ENCODE measurements around the gene SLAMF7. TPM values are rescaled to one million over a fixed set of nuclear protein-coding genes. Genes with fewer than 3 reads are reported as not detected.

Gene SLAMF7
- polyA plus RNA-seq, 2 of the 4 experiments (the other 2 are of a cell fraction): 0.57 to 1.8 TPM

DNA sequence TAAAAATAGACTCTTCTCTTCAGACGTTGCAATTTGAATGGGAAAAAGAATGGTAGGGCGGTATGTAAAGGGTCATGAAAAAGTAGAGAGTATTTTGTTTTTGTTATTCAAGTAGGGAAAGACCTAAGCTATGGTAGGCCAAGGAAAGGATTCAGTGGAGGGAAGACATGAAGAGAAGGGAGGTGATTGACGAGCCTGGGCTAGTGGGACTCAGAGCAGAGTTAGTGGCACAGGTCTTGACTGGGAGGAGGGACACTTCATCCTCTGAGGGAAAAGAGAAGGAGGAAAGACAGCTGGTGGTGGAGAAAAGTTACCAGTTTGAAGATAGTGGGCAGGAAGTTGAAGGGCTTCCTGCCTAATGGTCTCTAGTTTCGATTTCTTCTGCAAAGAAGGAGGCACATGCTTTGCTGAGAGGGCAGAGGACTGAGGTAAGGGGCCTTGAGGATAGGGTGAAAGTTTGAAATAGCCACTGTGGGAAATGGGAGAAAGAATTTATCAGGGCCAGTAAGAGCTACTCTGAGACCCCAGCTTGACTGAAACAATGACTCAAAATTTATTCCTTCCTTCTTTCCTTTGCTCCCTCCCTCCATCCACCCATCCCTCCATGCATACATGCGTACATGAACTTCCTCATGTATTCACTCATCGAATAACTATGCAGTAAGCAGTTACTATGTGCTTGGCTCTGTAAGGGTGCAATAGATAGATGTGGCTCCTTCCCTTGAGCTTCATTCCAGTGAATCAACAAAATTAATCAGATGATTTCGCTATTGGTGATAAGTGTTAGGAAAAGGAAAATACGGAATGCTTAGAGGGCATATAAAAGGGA is 31.6 kb upstream of the SLAMF7 start:
- ATAC-seq (no peak), FAIRE-seq (no peak), DNase-seq (ENCODE audit: low read depth in 1 of 2, low spot score in 1 of 2) (no peak)
- ChIA-PET POLR2A (no interaction called here), CTCF (interaction anchor here (1.3 to 2.3 kb wide), 7 partner anchors 17 to 128 kb away, joined by 3 to 10 read pairs (median 5); no protein-coding TSS in a partner anchor)
- Histone ChIP-seq H3K27ac (no peak overlapping the region), H3K4me2 (no peak overlapping the region), H3K4me3 (no peak overlapping the region), H3K9me3 (no peaks in the 10 kb centered on the region), H3K4me1 (no peaks in the 10 kb centered on the region)
- no peak for TF ChIP-seq SREBF2 (IDR thresholded peaks at IDR 0.05)
- 45% methylated on average over 8 of the region's 8 CpGs for WGBS (ENCODE audit: missing lambda C conversion rate)

DNA sequence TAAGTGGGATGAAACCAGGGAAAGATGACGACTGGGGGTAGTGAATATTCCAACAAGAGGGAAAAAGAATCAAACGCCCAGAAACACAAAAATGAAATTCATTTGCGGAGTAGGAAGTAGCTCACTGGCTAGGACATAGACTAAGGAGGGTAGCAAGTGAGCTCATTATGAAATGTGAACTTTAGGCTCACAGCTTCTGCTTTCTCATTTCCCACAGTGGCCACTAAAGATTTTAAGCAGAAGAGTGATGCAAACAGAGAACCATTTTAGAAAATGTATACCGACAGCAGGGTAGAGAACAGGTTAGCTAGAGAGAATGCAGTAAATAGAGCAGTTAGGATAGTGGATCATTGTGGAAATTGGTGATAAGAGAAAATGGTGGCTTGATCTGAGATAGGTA is 30.9 kb upstream of the SLAMF7 start:
- no peak for FAIRE-seq

DNA sequence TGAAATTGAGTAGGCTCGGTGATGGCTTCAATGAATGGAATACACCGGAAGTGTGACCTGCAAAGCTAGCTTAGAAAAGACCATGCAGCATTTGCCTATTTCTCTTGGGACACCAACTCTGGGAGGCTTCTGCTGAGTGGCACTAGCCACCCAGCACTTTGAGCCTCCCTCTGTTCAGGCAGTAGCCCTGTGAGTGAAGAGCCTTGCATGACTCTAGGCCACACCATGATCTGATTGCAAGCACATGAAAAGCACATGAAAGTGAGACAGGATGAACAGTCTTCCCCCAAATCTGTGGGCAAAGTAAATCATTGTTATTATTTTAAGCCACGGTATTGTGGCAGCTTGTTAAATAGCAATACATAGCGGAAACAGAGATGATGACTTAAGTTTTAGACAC is 30.2 kb upstream of the SLAMF7 start:
- POLR2A ChIA-PET: no interaction called here
- ATAC-seq: no peak
- no peaks in the 10 kb centered on the region for H3K9me3 ChIP-seq

More for the DNA sequence above, 30.9 kb upstream of the SLAMF7 start:
- TF ChIP-seq JUN (IDR thresholded peaks at IDR 0.05): no peak
- Histone ChIP-seq H3K4me3 (no peak overlapping the region), H3K27ac (no peak overlapping the region), H3K4me1 (no peaks in the 10 kb centered on the region), H3K4me2 (no peak overlapping the region), H3K9me3 (no peaks in the 10 kb centered on the region)
- ATAC-seq (no peak), DNase-seq (ENCODE audit: low read depth in 1 of 2, low spot score in 1 of 2) (no peak)
- WGBS (ENCODE audit: missing lambda C conversion rate): 41% methylated on average over 4 of the region's 4 CpGs
- ChIA-PET POLR2A (no interaction called here), CTCF (interaction anchor here (1.3 to 2.3 kb wide), 5 partner anchors 16 to 127 kb away, joined by 3 to 10 read pairs (median 5); no protein-coding TSS in a partner anchor)

DNA sequence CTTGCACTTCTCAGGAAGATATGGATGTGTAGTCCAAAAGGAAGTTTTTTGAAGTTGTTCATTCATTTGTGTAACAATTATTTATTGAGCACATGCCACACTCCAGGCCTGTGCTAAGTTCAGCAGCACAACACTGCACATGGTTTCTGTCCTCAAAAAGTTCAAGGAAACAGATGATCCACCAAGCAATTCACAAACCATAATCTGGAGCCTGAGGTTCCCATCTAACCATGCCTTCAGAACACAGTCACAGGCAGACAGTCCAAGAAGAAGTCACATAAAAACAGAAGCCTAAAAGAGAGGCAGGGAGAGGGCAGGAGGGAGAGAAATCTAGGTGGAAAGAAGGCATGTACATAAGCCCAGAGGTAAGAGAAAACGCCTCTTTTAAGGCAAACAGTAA is 29.3 kb upstream of the SLAMF7 start:
- no peak overlapping the region for H3K4me3 ChIP-seq
- 0% methylated on average over 1 of the region's 1 CpG for WGBS (ENCODE audit: missing lambda C conversion rate)
- DNase-seq (ENCODE audit: low read depth in 1 of 2, low spot score in 1 of 2): no peak
- TF ChIP-seq, protein P1, sequence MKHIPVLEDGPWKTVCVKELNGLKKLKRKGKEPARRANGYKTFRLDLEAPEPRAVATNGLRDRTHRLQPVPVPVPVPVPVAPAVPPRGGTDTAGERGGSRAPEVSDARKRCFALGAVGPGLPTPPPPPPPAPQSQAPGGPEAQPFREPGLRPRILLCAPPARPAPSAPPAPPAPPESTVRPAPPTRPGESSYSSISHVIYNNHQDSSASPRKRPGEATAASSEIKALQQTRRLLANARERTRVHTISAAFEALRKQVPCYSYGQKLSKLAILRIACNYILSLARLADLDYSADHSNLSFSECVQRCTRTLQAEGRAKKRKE (CRISPR knock-in tag; IDR thresholded peaks at IDR 0.05; ENCODE audit: low read depth): no peak
- TF ChIP-seq, protein P2, sequence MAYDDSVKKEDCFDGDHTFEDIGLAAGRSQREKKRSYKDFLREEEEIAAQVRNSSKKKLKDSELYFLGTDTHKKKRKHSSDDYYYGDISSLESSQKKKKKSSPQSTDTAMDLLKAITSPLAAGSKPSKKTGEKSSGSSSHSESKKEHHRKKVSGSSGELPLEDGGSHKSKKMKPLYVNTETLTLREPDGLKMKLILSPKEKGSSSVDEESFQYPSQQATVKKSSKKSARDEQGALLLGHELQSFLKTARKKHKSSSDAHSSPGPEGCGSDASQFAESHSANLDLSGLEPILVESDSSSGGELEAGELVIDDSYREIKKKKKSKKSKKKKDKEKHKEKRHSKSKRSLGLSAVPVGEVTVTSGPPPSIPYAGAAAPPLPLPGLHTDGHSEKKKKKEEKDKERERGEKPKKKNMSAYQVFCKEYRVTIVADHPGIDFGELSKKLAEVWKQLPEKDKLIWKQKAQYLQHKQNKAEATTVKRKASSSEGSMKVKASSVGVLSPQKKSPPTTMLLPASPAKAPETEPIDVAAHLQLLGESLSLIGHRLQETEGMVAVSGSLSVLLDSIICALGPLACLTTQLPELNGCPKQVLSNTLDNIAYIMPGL (CRISPR knock-in tag; IDR thresholded peaks at IDR 0.05; ENCODE audit: borderline replicate concordance): no peak
- TF ChIP-seq, protein P3, sequence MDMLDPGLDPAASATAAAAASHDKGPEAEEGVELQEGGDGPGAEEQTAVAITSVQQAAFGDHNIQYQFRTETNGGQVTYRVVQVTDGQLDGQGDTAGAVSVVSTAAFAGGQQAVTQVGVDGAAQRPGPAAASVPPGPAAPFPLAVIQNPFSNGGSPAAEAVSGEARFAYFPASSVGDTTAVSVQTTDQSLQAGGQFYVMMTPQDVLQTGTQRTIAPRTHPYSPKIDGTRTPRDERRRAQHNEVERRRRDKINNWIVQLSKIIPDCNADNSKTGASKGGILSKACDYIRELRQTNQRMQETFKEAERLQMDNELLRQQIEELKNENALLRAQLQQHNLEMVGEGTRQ (IDR thresholded peaks at IDR 0.05): no peak
- TF ChIP-seq, protein P4, sequence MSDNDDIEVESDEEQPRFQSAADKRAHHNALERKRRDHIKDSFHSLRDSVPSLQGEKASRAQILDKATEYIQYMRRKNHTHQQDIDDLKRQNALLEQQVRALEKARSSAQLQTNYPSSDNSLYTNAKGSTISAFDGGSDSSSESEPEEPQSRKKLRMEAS (IDR thresholded peaks at IDR 0.05): no peak
- TF ChIP-seq NR3C1 (IDR thresholded peaks at IDR 0.05) (no peak), RARB (CRISPR knock-in tag; IDR thresholded peaks at IDR 0.05) (no peak), EHF (CRISPR knock-in tag; IDR thresholded peaks at IDR 0.05) (no peak)
- TF ChIP-seq, protein P5, sequence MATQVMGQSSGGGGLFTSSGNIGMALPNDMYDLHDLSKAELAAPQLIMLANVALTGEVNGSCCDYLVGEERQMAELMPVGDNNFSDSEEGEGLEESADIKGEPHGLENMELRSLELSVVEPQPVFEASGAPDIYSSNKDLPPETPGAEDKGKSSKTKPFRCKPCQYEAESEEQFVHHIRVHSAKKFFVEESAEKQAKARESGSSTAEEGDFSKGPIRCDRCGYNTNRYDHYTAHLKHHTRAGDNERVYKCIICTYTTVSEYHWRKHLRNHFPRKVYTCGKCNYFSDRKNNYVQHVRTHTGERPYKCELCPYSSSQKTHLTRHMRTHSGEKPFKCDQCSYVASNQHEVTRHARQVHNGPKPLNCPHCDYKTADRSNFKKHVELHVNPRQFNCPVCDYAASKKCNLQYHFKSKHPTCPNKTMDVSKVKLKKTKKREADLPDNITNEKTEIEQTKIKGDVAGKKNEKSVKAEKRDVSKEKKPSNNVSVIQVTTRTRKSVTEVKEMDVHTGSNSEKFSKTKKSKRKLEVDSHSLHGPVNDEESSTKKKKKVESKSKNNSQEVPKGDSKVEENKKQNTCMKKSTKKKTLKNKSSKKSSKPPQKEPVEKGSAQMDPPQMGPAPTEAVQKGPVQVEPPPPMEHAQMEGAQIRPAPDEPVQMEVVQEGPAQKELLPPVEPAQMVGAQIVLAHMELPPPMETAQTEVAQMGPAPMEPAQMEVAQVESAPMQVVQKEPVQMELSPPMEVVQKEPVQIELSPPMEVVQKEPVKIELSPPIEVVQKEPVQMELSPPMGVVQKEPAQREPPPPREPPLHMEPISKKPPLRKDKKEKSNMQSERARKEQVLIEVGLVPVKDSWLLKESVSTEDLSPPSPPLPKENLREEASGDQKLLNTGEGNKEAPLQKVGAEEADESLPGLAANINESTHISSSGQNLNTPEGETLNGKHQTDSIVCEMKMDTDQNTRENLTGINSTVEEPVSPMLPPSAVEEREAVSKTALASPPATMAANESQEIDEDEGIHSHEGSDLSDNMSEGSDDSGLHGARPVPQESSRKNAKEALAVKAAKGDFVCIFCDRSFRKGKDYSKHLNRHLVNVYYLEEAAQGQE (IDR thresholded peaks at IDR 0.05): no peak
- CTCF ChIA-PET: interaction anchor here (0.5 kb wide), 1 partner anchor 15 kb away, joined by 3 read pairs; no protein-coding TSS in a partner anchor
- no peak overlapping the region for H3K4me2 ChIP-seq
- no peak overlapping the region for H3K27ac ChIP-seq
- ATAC-seq: no peak
- FAIRE-seq: no peak
- no peaks in the 10 kb centered on the region for H3K9me3 ChIP-seq
- POLR2A ChIA-PET: no interaction called here
- H3K4me1 ChIP-seq: no peaks in the 10 kb centered on the region

More for the DNA sequence above, 30.2 kb upstream of the SLAMF7 start:
- no peak overlapping the region for H3K4me3 ChIP-seq
- FAIRE-seq (no peak), DNase-seq (ENCODE audit: low read depth in 1 of 2, low spot score in 1 of 2) (no peak)
- TF ChIP-seq RNF2 (IDR thresholded peaks at IDR 0.05; ENCODE audit: borderline replicate concordance, low read depth): no peak
- no peak for TF ChIP-seq HEYL (CRISPR knock-in tag; IDR thresholded peaks at IDR 0.05)
- TF ChIP-seq ZFP36 (IDR thresholded peaks at IDR 0.05; ENCODE audit: borderline replicate concordance, partially characterized antibody): no peak
- no peak for TF ChIP-seq SMC3 (IDR thresholded peaks at IDR 0.05)
- TF ChIP-seq CEBPB (IDR thresholded peaks at IDR 0.05): no peak
- no peak for TF ChIP-seq EHMT2 (IDR thresholded peaks at IDR 0.05; ENCODE audit: low read depth)
- no peak for TF ChIP-seq RCOR1 (IDR thresholded peaks at IDR 0.05; ENCODE audit: low read depth, low read length)
- TF ChIP-seq, protein P3 (IDR thresholded peaks at IDR 0.05): no peak
- TF ChIP-seq HOXA7 (CRISPR knock-in tag; IDR thresholded peaks at IDR 0.05): no peak
- TF ChIP-seq POLR2AphosphoS2 (conservative IDR thresholded peaks at IDR 0.05; ENCODE audit: low read length): no peak
- TF ChIP-seq EHF (CRISPR knock-in tag; IDR thresholded peaks at IDR 0.05): no peak
- TF ChIP-seq MAFK (IDR thresholded peaks at IDR 0.05; ENCODE audit: partially characterized antibody): no peak
- no peak for TF ChIP-seq KDM5A (IDR thresholded peaks at IDR 0.05)
- no peak overlapping the region for H3K4me2 ChIP-seq
- H3K4me1 ChIP-seq: no peaks in the 10 kb centered on the region
- CTCF ChIA-PET: interaction anchor here (1.5 to 2.3 kb wide), 3 partner anchors 18 to 126 kb away, joined by 5 to 10 read pairs (median 5); no protein-coding TSS in a partner anchor
- no peak overlapping the region for H3K27ac ChIP-seq
- WGBS (ENCODE audit: missing lambda C conversion rate): 50% methylated on average over 4 of the region's 4 CpGs

Data from A549 (cell line).